Progenitor cell of endocrine pancreas (in vitro differentiated cells): ENCODE results near the gene LRIT1. TPM values are rescaled to one million over a fixed set of nuclear protein-coding genes. Genes with fewer than 3 reads are reported as not detected.
A peak's percentile ranks its signal among the peaks of the same experiment; 100 is the strongest.

Experiments used
- DNase-seq: peaks from one replicate; pipeline ENCODE4 v3.0.0; 2021; ENCODE audit warnings: low spot score; ENCODE audit not compliant: unreplicated experiment
- H3K27ac Mint-ChIP-seq: 2 replicates; pipeline ENCODE4 v1.8.0; 2021; ENCODE audit warnings: mild to moderate bottlenecking, moderate library complexity, mixed read lengths
- H3K27me3 Mint-ChIP-seq: 2 replicates; pipeline ENCODE4 v1.8.0; 2021; ENCODE audit warnings: mixed read lengths
- H3K36me3 Mint-ChIP-seq: 2 replicates; pipeline ENCODE4 v1.8.0; 2022; ENCODE audit warnings: mixed read lengths; ENCODE audit not compliant: insufficient read depth
- H3K4me1 Mint-ChIP-seq: 2 replicates; pipeline ENCODE4 v1.8.0; 2021; ENCODE audit warnings: low read depth, mixed read lengths
- H3K4me3 Mint-ChIP-seq: 2 replicates; pipeline ENCODE4 v1.8.0; 2021; ENCODE audit warnings: low read depth, mild to moderate bottlenecking, moderate library complexity, mixed read lengths
- H3K9me3 Mint-ChIP-seq: 2 replicates; pipeline ENCODE4 v1.8.0; 2021; ENCODE audit warnings: low read depth, mixed read lengths
- total RNA-seq: library from RNA; stranded (reverse); gene quantifications from 2 replicates; pipeline ENCODE4 v1.2.1, GENCODE V29; 2021
- TF ChIP-seq, protein P1 (sequence below): fragments of 200-600 bp; sonication (generic); IDR thresholded peaks from one replicate; pipeline ENCODE4 v1.5.0; 2021; ENCODE audit warnings: antibody characterized with exemption, mild to moderate bottlenecking; ENCODE audit not compliant: unreplicated experiment

The LRIT1 gene
- total RNA-seq, 1 donor from 2014 or later: not detected

DNA sequence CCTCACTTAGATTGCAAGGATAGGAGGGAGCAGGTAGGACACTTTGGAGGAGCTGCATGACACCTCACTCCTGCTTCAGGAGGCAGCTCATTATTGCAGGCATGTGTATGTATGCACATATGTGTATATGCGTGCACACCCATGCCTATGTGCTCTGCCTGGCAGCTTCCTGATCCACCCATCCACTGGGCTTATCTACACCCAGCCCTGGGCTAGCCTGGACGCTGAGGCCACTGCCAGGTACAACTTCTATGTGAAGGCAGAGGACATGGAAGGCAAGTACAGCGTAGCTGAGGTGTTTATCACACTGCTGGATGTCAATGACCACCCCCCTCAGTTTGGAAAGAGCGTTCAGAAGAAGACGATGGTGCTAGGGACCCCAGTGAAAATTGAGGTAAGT lies 29.3 kb downstream of the LRIT1 start:
- no peak for DNase-seq
- H3K36me3 Mint-ChIP-seq: no peaks in the 10 kb centered on the region
- peaks cover 22% of the 10 kb centered on the region for H3K27me3 Mint-ChIP-seq
- no peak overlapping the region for H3K27ac Mint-ChIP-seq
- no peak overlapping the region for H3K4me3 Mint-ChIP-seq
- H3K9me3 Mint-ChIP-seq: no peaks in the 10 kb centered on the region
- no peaks in the 10 kb centered on the region for H3K4me1 Mint-ChIP-seq
- TF ChIP-seq, protein P1, sequence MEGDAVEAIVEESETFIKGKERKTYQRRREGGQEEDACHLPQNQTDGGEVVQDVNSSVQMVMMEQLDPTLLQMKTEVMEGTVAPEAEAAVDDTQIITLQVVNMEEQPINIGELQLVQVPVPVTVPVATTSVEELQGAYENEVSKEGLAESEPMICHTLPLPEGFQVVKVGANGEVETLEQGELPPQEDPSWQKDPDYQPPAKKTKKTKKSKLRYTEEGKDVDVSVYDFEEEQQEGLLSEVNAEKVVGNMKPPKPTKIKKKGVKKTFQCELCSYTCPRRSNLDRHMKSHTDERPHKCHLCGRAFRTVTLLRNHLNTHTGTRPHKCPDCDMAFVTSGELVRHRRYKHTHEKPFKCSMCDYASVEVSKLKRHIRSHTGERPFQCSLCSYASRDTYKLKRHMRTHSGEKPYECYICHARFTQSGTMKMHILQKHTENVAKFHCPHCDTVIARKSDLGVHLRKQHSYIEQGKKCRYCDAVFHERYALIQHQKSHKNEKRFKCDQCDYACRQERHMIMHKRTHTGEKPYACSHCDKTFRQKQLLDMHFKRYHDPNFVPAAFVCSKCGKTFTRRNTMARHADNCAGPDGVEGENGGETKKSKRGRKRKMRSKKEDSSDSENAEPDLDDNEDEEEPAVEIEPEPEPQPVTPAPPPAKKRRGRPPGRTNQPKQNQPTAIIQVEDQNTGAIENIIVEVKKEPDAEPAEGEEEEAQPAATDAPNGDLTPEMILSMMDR: no peak

DNA sequence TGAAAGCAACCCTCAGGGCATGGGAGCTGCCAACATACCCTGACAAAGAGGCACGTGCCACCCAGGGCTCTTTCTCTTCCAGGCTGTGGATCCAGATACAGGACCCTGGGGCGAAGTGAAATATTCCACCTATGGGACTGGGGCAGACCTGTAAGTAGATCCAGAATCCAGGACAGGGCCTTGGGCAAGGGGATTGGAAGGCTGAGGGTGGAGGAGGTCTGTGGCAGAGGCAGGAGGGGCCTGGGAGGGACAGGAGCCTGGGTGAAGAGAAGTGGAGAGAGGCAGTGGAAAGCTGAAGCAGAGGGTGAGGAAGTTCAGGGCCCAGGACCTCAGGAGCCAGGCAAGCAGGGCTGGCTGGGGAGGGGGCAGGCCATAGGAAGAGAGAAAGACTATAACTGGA lies 29.8 kb downstream of the LRIT1 start:
- Mint-ChIP-seq H3K27ac (no peak overlapping the region), H3K4me3 (no peak overlapping the region), H3K36me3 (no peaks in the 10 kb centered on the region), H3K9me3 (no peaks in the 10 kb centered on the region), H3K27me3 (peaks cover 26% of the 10 kb centered on the region), H3K4me1 (no peaks in the 10 kb centered on the region)
- TF ChIP-seq, protein P1: no peak
- no peak for DNase-seq

DNA sequence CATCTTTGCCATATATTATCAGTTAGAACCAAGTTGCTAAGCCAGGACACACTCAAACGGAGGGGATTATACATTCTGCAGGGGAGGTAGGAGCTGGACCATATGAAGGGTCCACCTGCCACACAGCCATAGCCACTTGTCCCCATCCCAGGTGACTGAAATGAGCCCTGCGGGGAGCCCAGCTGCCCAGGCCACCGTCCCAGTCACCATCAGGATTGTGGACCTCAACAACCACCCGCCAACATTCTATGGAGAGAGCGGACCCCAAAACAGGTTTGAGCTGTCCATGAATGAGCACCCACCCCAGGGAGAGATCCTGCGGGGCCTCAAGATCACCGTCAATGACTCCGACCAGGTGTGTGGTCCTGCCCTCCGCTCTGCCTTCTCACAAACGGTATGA lies 33.3 kb downstream of the LRIT1 start:
- no peak for DNase-seq
- Mint-ChIP-seq H3K27me3 (peaks cover 36% of the 10 kb centered on the region), H3K9me3 (no peaks in the 10 kb centered on the region), H3K27ac (no peak overlapping the region), H3K4me3 (no peak overlapping the region), H3K4me1 (no peaks in the 10 kb centered on the region), H3K36me3 (no peaks in the 10 kb centered on the region)
- TF ChIP-seq, protein P1: no peak

DNA sequence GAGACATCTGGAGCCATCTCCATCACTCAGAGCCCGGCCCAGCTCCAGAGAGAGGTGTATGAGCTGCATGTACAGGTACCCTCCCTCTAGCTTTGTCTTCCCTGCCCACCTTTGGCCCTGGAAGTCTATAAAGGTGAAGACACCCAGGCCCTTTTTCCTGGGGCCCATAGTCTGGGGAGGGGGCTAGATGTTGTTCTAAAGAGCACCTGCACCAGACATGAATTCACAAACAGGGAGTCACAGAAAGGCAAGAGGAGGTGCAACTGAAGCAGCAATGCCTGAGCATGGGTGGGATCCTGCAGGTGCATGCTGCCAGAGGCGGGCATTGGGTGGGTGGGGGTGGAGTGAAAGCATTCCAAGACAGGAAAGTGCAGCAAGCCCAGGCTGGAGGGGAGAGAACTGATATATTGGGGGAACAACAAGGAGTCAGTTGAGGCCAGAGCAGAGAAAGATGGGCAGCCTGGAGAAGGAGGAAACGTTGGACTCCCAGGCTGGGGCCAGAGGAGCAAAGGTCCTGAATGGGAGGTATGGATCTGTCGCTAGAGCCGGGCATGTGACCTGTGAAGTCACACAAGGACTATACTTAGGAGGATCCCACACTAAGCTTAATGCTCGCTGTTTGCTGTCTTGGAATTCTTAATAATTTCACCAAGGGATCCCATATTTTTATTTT lies 35.4 kb downstream of the LRIT1 start:
- Mint-ChIP-seq H3K4me3 (no peak overlapping the region), H3K9me3 (no peaks in the 10 kb centered on the region), H3K27me3 (peaks cover 30% of the 10 kb centered on the region), H3K4me1 (no peaks in the 10 kb centered on the region), H3K27ac (no peak overlapping the region), H3K36me3 (no peaks in the 10 kb centered on the region)
- TF ChIP-seq, protein P1: no peak
- no peak for DNase-seq

DNA sequence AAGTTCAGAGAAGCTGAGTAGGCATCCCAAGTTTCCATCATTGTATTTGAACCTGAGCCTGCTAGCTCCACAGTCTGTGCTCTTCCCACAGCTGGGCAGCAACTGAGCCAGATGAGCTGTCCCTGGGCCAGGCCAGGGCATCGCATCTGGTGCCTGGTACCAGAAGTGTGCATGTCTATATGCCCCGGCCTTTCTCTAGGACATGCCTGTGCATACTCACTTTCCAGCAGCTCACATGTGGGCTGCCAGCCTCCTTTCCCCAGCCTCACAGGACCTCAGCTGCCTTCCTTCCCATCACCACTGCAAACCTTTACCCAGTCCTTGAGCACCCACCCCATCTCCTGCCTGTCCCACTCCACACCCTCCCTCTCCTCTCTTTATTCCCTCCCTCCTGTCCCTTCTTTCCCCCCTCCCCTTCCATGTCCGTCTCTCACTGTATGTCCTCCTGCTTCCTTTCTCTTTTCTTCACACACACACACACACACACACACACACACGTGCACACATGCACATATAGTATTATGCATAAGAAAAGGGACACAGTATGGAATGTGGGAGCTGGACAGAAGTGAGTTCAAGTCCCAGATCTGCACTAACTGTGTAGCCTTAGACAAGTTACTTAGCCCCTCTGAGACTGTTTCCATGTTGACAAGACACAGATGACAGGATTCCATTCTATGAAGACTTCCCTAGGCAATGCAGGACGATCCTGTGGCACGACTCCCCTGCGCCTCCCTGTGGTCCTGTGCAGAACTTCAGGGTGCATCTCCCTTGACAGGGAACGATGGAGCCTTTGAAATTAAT lies 36.1 kb downstream of the LRIT1 start:
- Mint-ChIP-seq H3K9me3 (no peaks in the 10 kb centered on the region), H3K4me1 (no peaks in the 10 kb centered on the region), H3K27me3 (peaks cover 33% of the 10 kb centered on the region), H3K36me3 (no peaks in the 10 kb centered on the region), H3K4me3 (no peak overlapping the region), H3K27ac (peak overlapping the region; percentile 22)
- peak; percentile 41 for DNase-seq
- TF ChIP-seq, protein P1: peak; percentile 82
